ENCODE data around the gene EPN2. TPM values are rescaled to one million over a fixed set of nuclear protein-coding genes. Genes with fewer than 3 reads are reported as not detected.

The EPN2 gene
- total and polyA plus RNA-seq, 2 experiments from 2014 or later, result 34.0 to 149 TPM

DNA sequence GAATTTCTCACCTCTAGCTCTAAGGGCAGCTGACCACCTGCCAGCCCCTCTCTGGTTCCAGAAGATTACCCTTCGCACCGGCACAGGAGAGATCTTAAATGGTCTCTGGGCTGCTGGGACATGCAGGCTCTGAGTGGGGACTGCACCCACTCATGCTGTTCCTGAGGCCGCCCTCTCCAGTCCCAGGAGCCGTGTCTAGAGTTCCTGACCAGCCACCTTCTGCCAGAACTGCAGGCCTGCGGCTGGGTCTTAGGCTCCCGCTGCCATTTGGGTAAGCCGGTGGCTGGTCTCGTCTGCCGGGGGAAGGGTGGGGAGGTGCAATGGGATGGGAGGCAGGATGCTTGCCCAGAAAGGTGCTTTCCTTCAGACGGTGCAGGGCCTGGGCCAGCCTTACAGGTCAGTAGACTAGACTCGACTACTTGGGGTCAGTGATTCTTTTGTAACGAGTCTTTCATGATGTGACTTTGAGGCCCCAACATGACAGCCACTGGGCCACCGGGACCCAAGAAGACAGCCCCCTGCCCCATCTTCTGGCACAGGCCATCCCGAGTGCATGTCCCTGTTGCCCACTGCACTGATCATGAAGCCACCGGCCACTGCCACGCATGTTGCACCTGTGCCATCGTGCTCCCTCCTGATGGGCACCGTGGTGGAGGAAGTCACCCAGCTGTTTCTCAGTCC lies 98.9 kb downstream of the EPN2 start:
- Histone ChIP-seq H2AFZ (no peak overlapping the region), H3K27me3 (ENCODE audit: insufficient read depth) (no peaks in the 10 kb centered on the region), H3K27ac (ENCODE audit: low read depth) (no peak overlapping the region), H3K4me1 (ENCODE audit: insufficient read depth) (peaks cover 20% of the 10 kb centered on the region), H3K4me2 (no peak overlapping the region), H3F3A (replicated peaks; ENCODE audit: low read depth) (no peaks in the 10 kb centered on the region; the same call in none of the 2 replicates), H3K9me2 (ENCODE audit: insufficient read depth) (no peaks in the 10 kb centered on the region), H3K36me3 (ENCODE audit: insufficient read depth) (no peaks in the 10 kb centered on the region), H3K4me3 (no peak overlapping the region), H3K79me2 (replicated peaks; ENCODE audit: insufficient read depth) (no peaks in the 10 kb centered on the region), H4K20me1 (replicated peaks; ENCODE audit: insufficient read depth) (no peaks in the 10 kb centered on the region)
- H3K9me3 Mint-ChIP-seq, result no peaks in the 10 kb centered on the region
- ATAC-seq (no peak), DNase-seq (ENCODE audit: low spot score) (no peak)
- H3K27ac Mint-ChIP-seq, result no peak overlapping the region
- H3K4me1 Mint-ChIP-seq, result peaks cover 43% of the 10 kb centered on the region
- H3K36me3 Mint-ChIP-seq (ENCODE audit: low read depth), result no peaks in the 10 kb centered on the region; the same call in 2 of the 3 replicates
- TF ChIP-seq EZH2phosphoT487 (IDR thresholded peaks at IDR 0.05; ENCODE audit: unreplicated experiment) (no peak), JUNB (IDR thresholded peaks at IDR 0.05; ENCODE audit: unreplicated experiment) (no peak), ZNF114 (CRISPR knock-in tag; IDR thresholded peaks at IDR 0.05) (no peak), EZH2 (IDR thresholded peaks at IDR 0.05; ENCODE audit: low read depth, unreplicated experiment) (no peak), POLR2AphosphoS5 (IDR thresholded peaks at IDR 0.05; ENCODE audit: low read depth) (no peak), NANOG (IDR thresholded peaks at IDR 0.05; ENCODE audit: borderline replicate concordance) (no peak), STAT1 (IDR thresholded peaks at IDR 0.05; ENCODE audit: unreplicated experiment) (no peak), CREB1 (CRISPR knock-in tag; IDR thresholded peaks at IDR 0.05; ENCODE audit: low read depth) (no peak), ZNF331 (CRISPR knock-in tag; IDR thresholded peaks at IDR 0.05; ENCODE audit: low read depth) (no peak)
- TF ChIP-seq, protein P1, sequence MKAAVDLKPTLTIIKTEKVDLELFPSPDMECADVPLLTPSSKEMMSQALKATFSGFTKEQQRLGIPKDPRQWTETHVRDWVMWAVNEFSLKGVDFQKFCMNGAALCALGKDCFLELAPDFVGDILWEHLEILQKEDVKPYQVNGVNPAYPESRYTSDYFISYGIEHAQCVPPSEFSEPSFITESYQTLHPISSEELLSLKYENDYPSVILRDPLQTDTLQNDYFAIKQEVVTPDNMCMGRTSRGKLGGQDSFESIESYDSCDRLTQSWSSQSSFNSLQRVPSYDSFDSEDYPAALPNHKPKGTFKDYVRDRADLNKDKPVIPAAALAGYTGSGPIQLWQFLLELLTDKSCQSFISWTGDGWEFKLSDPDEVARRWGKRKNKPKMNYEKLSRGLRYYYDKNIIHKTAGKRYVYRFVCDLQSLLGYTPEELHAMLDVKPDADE (IDR thresholded peaks at IDR 0.05), result no peak
- TF ChIP-seq, protein P2, sequence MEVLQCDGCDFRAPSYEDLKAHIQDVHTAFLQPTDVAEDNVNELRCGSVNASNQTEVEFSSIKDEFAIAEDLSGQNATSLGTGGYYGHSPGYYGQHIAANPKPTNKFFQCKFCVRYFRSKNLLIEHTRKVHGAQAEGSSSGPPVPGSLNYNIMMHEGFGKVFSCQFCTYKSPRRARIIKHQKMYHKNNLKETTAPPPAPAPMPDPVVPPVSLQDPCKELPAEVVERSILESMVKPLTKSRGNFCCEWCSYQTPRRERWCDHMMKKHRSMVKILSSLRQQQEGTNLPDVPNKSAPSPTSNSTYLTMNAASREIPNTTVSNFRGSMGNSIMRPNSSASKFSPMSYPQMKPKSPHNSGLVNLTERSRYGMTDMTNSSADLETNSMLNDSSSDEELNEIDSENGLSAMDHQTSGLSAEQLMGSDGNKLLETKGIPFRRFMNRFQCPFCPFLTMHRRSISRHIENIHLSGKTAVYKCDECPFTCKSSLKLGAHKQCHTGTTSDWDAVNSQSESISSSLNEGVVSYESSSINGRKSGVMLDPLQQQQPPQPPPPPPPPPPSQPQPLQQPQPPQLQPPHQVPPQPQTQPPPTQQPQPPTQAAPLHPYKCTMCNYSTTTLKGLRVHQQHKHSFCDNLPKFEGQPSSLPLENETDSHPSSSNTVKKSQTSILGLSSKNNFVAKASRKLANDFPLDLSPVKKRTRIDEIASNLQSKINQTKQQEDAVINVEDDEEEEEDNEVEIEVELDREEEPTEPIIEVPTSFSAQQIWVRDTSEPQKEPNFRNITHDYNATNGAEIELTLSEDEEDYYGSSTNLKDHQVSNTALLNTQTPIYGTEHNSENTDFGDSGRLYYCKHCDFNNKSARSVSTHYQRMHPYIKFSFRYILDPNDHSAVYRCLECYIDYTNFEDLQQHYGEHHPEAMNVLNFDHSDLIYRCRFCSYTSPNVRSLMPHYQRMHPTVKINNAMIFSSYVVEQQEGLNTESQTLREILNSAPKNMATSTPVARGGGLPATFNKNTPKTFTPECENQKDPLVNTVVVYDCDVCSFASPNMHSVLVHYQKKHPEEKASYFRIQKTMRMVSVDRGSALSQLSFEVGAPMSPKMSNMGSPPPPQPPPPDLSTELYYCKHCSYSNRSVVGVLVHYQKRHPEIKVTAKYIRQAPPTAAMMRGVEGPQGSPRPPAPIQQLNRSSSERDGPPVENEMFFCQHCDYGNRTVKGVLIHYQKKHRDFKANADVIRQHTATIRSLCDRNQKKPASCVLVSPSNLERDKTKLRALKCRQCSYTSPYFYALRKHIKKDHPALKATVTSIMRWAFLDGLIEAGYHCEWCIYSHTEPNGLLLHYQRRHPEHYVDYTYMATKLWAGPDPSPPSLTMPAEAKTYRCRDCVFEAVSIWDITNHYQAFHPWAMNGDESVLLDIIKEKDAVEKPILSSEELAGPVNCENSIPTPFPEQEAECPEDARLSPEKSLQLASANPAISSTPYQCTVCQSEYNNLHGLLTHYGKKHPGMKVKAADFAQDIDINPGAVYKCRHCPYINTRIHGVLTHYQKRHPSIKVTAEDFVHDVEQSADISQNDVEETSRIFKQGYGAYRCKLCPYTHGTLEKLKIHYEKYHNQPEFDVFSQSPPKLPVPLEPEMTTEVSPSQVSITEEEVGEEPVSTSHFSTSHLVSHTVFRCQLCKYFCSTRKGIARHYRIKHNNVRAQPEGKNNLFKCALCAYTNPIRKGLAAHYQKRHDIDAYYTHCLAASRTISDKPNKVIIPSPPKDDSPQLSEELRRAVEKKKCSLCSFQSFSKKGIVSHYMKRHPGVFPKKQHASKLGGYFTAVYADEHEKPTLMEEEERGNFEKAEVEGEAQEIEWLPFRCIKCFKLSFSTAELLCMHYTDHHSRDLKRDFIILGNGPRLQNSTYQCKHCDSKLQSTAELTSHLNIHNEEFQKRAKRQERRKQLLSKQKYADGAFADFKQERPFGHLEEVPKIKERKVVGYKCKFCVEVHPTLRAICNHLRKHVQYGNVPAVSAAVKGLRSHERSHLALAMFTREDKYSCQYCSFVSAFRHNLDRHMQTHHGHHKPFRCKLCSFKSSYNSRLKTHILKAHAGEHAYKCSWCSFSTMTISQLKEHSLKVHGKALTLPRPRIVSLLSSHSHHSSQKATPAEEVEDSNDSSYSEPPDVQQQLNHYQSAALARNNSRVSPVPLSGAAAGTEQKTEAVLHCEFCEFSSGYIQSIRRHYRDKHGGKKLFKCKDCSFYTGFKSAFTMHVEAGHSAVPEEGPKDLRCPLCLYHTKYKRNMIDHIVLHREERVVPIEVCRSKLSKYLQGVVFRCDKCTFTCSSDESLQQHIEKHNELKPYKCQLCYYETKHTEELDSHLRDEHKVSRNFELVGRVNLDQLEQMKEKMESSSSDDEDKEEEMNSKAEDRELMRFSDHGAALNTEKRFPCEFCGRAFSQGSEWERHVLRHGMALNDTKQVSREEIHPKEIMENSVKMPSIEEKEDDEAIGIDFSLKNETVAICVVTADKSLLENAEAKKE (CRISPR knock-in tag; IDR thresholded peaks at IDR 0.05), result no peak
- TF ChIP-seq, protein P3, sequence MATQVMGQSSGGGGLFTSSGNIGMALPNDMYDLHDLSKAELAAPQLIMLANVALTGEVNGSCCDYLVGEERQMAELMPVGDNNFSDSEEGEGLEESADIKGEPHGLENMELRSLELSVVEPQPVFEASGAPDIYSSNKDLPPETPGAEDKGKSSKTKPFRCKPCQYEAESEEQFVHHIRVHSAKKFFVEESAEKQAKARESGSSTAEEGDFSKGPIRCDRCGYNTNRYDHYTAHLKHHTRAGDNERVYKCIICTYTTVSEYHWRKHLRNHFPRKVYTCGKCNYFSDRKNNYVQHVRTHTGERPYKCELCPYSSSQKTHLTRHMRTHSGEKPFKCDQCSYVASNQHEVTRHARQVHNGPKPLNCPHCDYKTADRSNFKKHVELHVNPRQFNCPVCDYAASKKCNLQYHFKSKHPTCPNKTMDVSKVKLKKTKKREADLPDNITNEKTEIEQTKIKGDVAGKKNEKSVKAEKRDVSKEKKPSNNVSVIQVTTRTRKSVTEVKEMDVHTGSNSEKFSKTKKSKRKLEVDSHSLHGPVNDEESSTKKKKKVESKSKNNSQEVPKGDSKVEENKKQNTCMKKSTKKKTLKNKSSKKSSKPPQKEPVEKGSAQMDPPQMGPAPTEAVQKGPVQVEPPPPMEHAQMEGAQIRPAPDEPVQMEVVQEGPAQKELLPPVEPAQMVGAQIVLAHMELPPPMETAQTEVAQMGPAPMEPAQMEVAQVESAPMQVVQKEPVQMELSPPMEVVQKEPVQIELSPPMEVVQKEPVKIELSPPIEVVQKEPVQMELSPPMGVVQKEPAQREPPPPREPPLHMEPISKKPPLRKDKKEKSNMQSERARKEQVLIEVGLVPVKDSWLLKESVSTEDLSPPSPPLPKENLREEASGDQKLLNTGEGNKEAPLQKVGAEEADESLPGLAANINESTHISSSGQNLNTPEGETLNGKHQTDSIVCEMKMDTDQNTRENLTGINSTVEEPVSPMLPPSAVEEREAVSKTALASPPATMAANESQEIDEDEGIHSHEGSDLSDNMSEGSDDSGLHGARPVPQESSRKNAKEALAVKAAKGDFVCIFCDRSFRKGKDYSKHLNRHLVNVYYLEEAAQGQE (IDR thresholded peaks at IDR 0.05; ENCODE audit: unreplicated experiment), result no peak
- TF ChIP-seq, protein P4, sequence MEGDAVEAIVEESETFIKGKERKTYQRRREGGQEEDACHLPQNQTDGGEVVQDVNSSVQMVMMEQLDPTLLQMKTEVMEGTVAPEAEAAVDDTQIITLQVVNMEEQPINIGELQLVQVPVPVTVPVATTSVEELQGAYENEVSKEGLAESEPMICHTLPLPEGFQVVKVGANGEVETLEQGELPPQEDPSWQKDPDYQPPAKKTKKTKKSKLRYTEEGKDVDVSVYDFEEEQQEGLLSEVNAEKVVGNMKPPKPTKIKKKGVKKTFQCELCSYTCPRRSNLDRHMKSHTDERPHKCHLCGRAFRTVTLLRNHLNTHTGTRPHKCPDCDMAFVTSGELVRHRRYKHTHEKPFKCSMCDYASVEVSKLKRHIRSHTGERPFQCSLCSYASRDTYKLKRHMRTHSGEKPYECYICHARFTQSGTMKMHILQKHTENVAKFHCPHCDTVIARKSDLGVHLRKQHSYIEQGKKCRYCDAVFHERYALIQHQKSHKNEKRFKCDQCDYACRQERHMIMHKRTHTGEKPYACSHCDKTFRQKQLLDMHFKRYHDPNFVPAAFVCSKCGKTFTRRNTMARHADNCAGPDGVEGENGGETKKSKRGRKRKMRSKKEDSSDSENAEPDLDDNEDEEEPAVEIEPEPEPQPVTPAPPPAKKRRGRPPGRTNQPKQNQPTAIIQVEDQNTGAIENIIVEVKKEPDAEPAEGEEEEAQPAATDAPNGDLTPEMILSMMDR (conservative IDR thresholded peaks at IDR 0.05; ENCODE audit: low read depth in 2 of 2), result no peak
- no peak overlapping the region for H3K4me3 Mint-ChIP-seq
- peaks cover 25% of the 10 kb centered on the region for H3K27me3 Mint-ChIP-seq (ENCODE audit: insufficient read depth, low read depth, poor library complexity)
